Measurements from ENCODE around the gene CHP2. TPM values are rescaled to one million over a fixed set of nuclear protein-coding genes. Genes with fewer than 3 reads are reported as not detected.
A peak's percentile ranks its signal among the peaks of the same experiment; 100 is the strongest.

The CHP2 gene
- total and polyA plus RNA-seq, 7 experiments from 2014 or later = not detected

DNA sequence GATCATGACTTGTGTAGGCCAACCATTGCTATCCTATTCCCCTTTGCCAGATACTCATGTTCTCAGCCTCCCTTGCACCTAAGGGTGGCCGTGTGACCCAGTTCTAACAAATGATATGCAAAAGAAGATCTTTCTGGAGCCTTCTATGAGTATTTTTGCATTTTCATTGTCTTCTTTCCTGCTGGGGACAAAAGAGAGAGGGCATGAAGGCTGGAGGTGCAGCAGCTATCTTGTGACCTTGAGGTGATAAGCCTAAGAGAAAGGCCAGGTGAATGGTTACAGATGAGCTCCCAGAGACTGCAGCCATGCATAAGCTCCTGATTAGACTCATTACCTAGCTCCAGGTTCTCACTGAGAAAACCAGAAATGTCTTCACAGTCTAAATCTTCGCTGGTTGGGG is 42.1 kb downstream of the CHP2 start:
- Histone ChIP-seq H3K27me3 (ENCODE audit: control insufficient read depth in 2 of 2, insufficient read depth in 2 of 2, low read length in 2 of 2) (no peaks in the 10 kb centered on the region), H3K36me3 (ENCODE audit: control insufficient read depth in 2 of 3, insufficient read depth in 3 of 3, low read length in 3 of 3) (peaks cover 0 to 3% (median 0%) of the 10 kb centered on the region in 3 experiments), H3K27ac (ENCODE audit: low read depth, low read length) (no peak overlapping the region), H3K4me1 (ENCODE audit: control insufficient read depth in 2 of 2, insufficient read depth in 2 of 2, low read length in 2 of 2) (no peaks in the 10 kb centered on the region), H3K9me3 (ENCODE audit: control insufficient read depth in 2 of 3, low read length in 3 of 3) (no peaks in the 10 kb centered on the region), H3K4me3 (ENCODE audit: low read length) (no peak overlapping the region)
- POLR2A ChIA-PET = no interaction called here
- CTCF ChIA-PET = interaction anchor here (0.6 to 11.8 kb wide), 5 partner anchors 54 to 707 kb away, joined by 3 to 138 read pairs (median 4); no protein-coding TSS in a partner anchor
- H3K27ac Mint-ChIP-seq = peak overlapping the region in 1 of 9 donors; percentile 7
- no peak for DNase-seq
- H3K36me3 Mint-ChIP-seq = no peaks in the 10 kb centered on the region
- ATAC-seq = no peak
- H3K4me3 Mint-ChIP-seq = no peak overlapping the region
- peaks cover 0 to 8% (median 0%) of the 10 kb centered on the region in 5 donors for H3K27me3 Mint-ChIP-seq
- peaks cover 0 to 5% (median 0%) of the 10 kb centered on the region in 7 donors for H3K4me1 Mint-ChIP-seq
- H3K9me3 Mint-ChIP-seq = no peaks in the 10 kb centered on the region
- intact Hi-C loops (cut with micrococcal nuclease) = no loop called here

DNA sequence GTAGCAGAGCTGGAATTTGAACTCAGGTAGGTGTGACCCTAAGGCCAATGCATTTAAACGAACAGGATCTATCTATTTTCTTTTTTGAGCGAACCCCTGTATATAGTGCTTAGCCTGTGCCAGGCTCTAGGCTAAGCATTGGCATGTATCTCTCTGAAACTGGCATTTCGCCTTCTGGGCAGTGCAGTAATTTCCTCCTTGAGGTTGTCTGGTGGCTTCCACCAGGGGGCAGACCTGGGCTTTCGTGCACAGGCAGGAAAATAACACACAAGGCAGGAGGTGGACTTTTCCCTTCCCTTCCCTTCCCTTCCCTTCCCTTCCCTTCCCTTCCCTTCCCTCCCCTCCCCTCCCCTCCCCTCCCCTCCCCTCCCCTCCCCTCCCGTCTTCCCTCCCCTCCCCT is 46.6 kb downstream of the CHP2 start:
- Mint-ChIP-seq H3K4me3 (no peak overlapping the region), H3K9me3 (no peaks in the 10 kb centered on the region), H3K4me1 (peaks cover 6 to 13% (median 10%) of the 10 kb centered on the region in 7 donors), H3K27ac (no peak overlapping the region), H3K36me3 (no peaks in the 10 kb centered on the region), H3K27me3 (peaks cover 0 to 11% (median 0%) of the 10 kb centered on the region in 5 donors)
- ChIA-PET CTCF (interaction anchor here (0.6 to 11.8 kb wide), 16 partner anchors 14 to 585 kb away, joined by 3 to 180 read pairs (median 3); partner anchors contain the start of gene PRKCB), POLR2A (interaction anchor here (0.6 kb wide), 1 partner anchor 208 kb away, joined by 3 read pairs; no protein-coding TSS in a partner anchor)
- Histone ChIP-seq H3K27me3 (ENCODE audit: control insufficient read depth in 2 of 2, insufficient read depth in 2 of 2, low read length in 2 of 2) (no peaks in the 10 kb centered on the region), H3K36me3 (ENCODE audit: control insufficient read depth in 2 of 3, insufficient read depth in 3 of 3, low read length in 3 of 3) (peaks cover 0 to 3% (median 0%) of the 10 kb centered on the region in 3 experiments), H3K27ac (ENCODE audit: low read depth, low read length) (no peak overlapping the region), H3K4me3 (ENCODE audit: low read length) (no peak overlapping the region), H3K4me1 (ENCODE audit: control insufficient read depth in 2 of 2, insufficient read depth in 2 of 2, low read length in 2 of 2) (peaks cover 0 to 7% of the 10 kb centered on the region in 2 donors), H3K9me3 (ENCODE audit: control insufficient read depth in 2 of 3, low read length in 3 of 3) (no peaks in the 10 kb centered on the region)
- ATAC-seq (peak; percentile 80), DNase-seq (peak; percentile 48 to 79 (median 64))
- intact Hi-C loops (cut with micrococcal nuclease) = loop anchor here (1.0 to 5.0 kb wide), 3 partner anchors 235 to 703 kb away; no protein-coding TSS in a partner anchor

DNA sequence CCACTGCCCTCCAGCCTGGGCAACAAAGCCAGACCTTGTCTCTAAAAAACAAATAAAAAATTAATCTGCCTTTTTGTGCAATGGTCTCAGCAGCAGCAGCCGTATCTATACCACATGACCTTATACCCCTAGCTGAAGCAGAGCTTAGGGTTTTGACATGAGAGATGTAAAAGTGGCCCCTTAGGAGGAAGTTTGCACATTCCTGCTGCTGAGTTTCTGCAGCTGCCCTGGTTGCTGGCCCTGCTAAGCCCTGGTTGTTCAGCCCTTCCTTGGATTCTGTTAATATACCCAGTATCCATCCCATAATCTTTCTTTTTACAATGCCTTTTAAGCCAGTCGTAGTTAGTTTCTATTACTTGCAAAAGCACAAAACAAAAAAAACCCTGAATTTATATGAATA is 48.0 kb downstream of the CHP2 start:
- Histone ChIP-seq H3K27ac (ENCODE audit: low read depth, low read length) (no peak overlapping the region), H3K9me3 (ENCODE audit: control insufficient read depth in 2 of 3, low read length in 3 of 3) (no peaks in the 10 kb centered on the region), H3K36me3 (ENCODE audit: control insufficient read depth in 2 of 3, insufficient read depth in 3 of 3, low read length in 3 of 3) (peaks cover 0 to 3% (median 0%) of the 10 kb centered on the region in 3 experiments), H3K4me1 (ENCODE audit: control insufficient read depth in 2 of 2, insufficient read depth in 2 of 2, low read length in 2 of 2) (peaks cover 0 to 7% of the 10 kb centered on the region in 2 donors), H3K27me3 (ENCODE audit: control insufficient read depth in 2 of 2, insufficient read depth in 2 of 2, low read length in 2 of 2) (no peaks in the 10 kb centered on the region), H3K4me3 (ENCODE audit: low read length) (no peak overlapping the region)
- Mint-ChIP-seq H3K27me3 (peaks cover 0 to 11% (median 0%) of the 10 kb centered on the region in 5 donors), H3K4me3 (no peak overlapping the region), H3K36me3 (no peaks in the 10 kb centered on the region), H3K9me3 (no peaks in the 10 kb centered on the region), H3K27ac (no peak overlapping the region), H3K4me1 (peaks cover 6 to 13% (median 11%) of the 10 kb centered on the region in 7 donors)
- ATAC-seq (no peak), DNase-seq (no peak)
- ChIA-PET POLR2A (interaction anchor here (0.7 to 1.8 kb wide), 3 partner anchors 61 to 232 kb away, joined by 3 to 8 read pairs (median 6); no protein-coding TSS in a partner anchor), CTCF (interaction anchor here (0.5 to 11.8 kb wide), 17 partner anchors 20 to 1248 kb away, joined by 3 to 180 read pairs (median 6); partner anchors contain the start of gene PRKCB)
- intact Hi-C loops (cut with micrococcal nuclease) = loop anchor here (1.0 to 5.0 kb wide), 10 partner anchors 24 to 450 kb away; partner anchors contain the start of gene PRKCB (in 1 of the 2)

DNA sequence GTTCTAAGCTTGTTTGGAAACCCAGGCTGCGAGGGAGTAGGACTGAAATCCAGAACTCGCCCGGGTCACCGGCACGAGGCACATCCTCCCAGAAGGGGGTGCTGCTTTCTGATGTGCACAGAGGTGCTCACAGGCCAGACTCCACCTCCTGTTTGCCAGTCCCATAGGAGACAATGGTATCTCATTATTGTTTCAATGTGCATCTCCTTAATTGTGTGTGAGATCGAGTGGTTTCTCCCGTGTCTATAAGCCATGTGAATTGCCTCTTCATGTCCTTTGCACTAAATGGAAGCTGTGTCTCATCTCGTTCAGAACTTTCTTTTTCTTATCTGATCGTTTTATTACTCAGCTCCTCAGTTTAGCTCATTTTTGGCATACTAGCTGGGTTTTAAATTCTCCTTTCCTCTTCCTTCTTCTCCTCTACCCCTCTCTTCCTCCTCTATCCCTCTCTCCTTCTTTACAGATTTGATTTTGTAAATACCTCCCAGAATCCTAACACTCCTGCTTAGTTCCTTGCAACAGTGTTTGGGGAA is 48.8 kb downstream of the CHP2 start:
- intact Hi-C loops (cut with micrococcal nuclease) = loop anchor here (1.0 to 5.0 kb wide), 10 partner anchors 23 to 449 kb away; partner anchors contain the start of gene PRKCB (in 1 of the 2)
- no peaks in the 10 kb centered on the region for H3K9me3 Mint-ChIP-seq
- POLR2A ChIA-PET = interaction anchor here (1.7 to 1.8 kb wide), 2 partner anchors 207 to 232 kb away, joined by 6 to 8 read pairs; no protein-coding TSS in a partner anchor
- H3K27me3 ChIP-seq (ENCODE audit: control insufficient read depth in 2 of 2, insufficient read depth in 2 of 2, low read length in 2 of 2) = no peaks in the 10 kb centered on the region
- no peak overlapping the region for H3K27ac ChIP-seq (ENCODE audit: low read depth, low read length)
- DNase-seq = peak; percentile 39 to 71 (median 60)
- peak overlapping the region in 9 of 10 donors; percentile 1 to 57 (median 19) for H3K4me3 Mint-ChIP-seq
- peaks cover 0 to 3% (median 0%) of the 10 kb centered on the region in 3 experiments for H3K36me3 ChIP-seq (ENCODE audit: control insufficient read depth in 2 of 3, insufficient read depth in 3 of 3, low read length in 3 of 3)
- peaks cover 0 to 11% (median 0%) of the 10 kb centered on the region in 5 donors for H3K27me3 Mint-ChIP-seq
- peaks cover 6 to 13% (median 11%) of the 10 kb centered on the region in 7 donors for H3K4me1 Mint-ChIP-seq
- peaks cover 0 to 7% of the 10 kb centered on the region in 2 donors for H3K4me1 ChIP-seq (ENCODE audit: control insufficient read depth in 2 of 2, insufficient read depth in 2 of 2, low read length in 2 of 2)
- no peaks in the 10 kb centered on the region for H3K36me3 Mint-ChIP-seq
- peak; percentile 94 for ATAC-seq
- H3K9me3 ChIP-seq (ENCODE audit: control insufficient read depth in 2 of 3, low read length in 3 of 3) = no peaks in the 10 kb centered on the region
- H3K27ac Mint-ChIP-seq = peak overlapping the region in 1 of 9 donors; percentile 7
- no peak overlapping the region for H3K4me3 ChIP-seq (ENCODE audit: low read length)
- CTCF ChIA-PET = interaction anchor here (0.5 to 11.8 kb wide), 25 partner anchors 17 to 250 kb away, joined by 3 to 180 read pairs (median 5); partner anchors contain the start of gene PRKCB

DNA sequence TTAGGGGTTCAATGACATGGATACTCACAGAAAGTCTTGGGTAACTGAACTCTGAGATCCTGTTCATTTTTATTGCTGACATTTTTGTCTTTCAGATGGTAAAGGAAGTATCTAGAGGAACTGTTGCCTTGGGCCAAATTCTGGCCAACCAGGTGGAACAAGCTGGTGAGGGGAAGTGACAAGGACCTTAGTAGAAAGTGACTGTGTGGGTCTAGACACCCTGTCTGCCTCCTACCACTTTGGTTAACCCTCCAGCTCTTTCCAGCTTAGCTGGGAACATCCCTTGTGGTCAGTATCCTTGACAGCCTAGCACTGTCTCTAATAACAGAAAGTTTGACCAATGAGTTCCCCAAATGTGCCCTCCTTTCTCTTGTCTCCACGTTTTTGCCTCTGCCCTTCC is 52.2 kb downstream of the CHP2 start:
- CTCF ChIA-PET = interaction anchor here (1.2 to 11.8 kb wide), 3 partner anchors 26 to 232 kb away, joined by 6 to 138 read pairs (median 14); no protein-coding TSS in a partner anchor
- no peak for DNase-seq

More for the DNA sequence above, 52.2 kb downstream of the CHP2 start:
- no peaks in the 10 kb centered on the region for H3K36me3 Mint-ChIP-seq
- no peak overlapping the region for H3K4me3 Mint-ChIP-seq
- POLR2A ChIA-PET = no interaction called here
- H3K27me3 Mint-ChIP-seq = peaks cover 0 to 25% (median 0%) of the 10 kb centered on the region in 5 donors
- peaks cover 0 to 1% (median 0%) of the 10 kb centered on the region in 11 donors for H3K9me3 Mint-ChIP-seq
- Histone ChIP-seq H3K4me1 (ENCODE audit: control insufficient read depth in 2 of 2, insufficient read depth in 2 of 2, low read length in 2 of 2) (peaks cover 0 to 7% of the 10 kb centered on the region in 2 donors), H3K27me3 (ENCODE audit: control insufficient read depth in 2 of 2, insufficient read depth in 2 of 2, low read length in 2 of 2) (no peaks in the 10 kb centered on the region), H3K27ac (ENCODE audit: low read depth, low read length) (no peak overlapping the region), H3K4me3 (ENCODE audit: low read length) (no peak overlapping the region), H3K9me3 (ENCODE audit: control insufficient read depth in 2 of 3, low read length in 3 of 3) (no peaks in the 10 kb centered on the region), H3K36me3 (ENCODE audit: control insufficient read depth in 2 of 3, insufficient read depth in 3 of 3, low read length in 3 of 3) (no peaks in the 10 kb centered on the region)
- intact Hi-C loops (cut with micrococcal nuclease) = no loop called here
- no peak overlapping the region for H3K27ac Mint-ChIP-seq
- ATAC-seq = peak; percentile 66
- peaks cover 6 to 13% (median 11%) of the 10 kb centered on the region in 7 donors for H3K4me1 Mint-ChIP-seq
